ENCODE results near the gene SLC9B1.
"Not testable (repeated sequence)": the region's sequence is repeated elsewhere in the genome, so short reads cannot be mapped to it uniquely, and the experiment has no call there.

SLC9B1 gene

GRCh38 chr4:102878349-102878748 lies 141.2 kb downstream of the SLC9B1 start:
- not testable (repeated sequence) for DNase-seq (ENCODE audit: low read depth in 2 of 2)

GRCh38 chr4:102877477-102878106 lies 141.9 kb downstream of the SLC9B1 start:
- DNase-seq (ENCODE audit: low read depth in 2 of 2): not testable (repeated sequence)

GRCh38 chr4:102871772-102872171 lies 147.7 kb downstream of the SLC9B1 start:
- no peak for DNase-seq (ENCODE audit: low read depth in 2 of 2)

- DNase-seq (ENCODE audit: low read depth in 2 of 2): peak in 1 of 2 donors; percentile 10
Observed at GRCh38 chr4:102869569-102870197, 149.8 kb downstream of the SLC9B1 start.

- peak; percentile 82 to 84 for DNase-seq (ENCODE audit: low read depth in 2 of 2)
Observed at GRCh38 chr4:102868781-102869568, 150.5 kb downstream of the SLC9B1 start, which contains the start of gene CISD2. Gene CISD2 (plus strand): TSS chr4:102868992. CDS start chr4:102869085, 93 bp downstream.

GRCh38 chr4:102868153-102868780 lies 151.2 kb downstream of the SLC9B1 start:
- peak in 1 of 2 donors; percentile 16 for DNase-seq (ENCODE audit: low read depth in 2 of 2)

GRCh38 chr4:102867278-102868152 lies 152.0 kb downstream of the SLC9B1 start:
- no peak for DNase-seq (ENCODE audit: low read depth in 2 of 2)

GRCh38 chr4:102865327-102865726 lies 154.2 kb downstream of the SLC9B1 start:
- DNase-seq (ENCODE audit: low read depth in 2 of 2): not testable (repeated sequence)

- DNase-seq (ENCODE audit: low read depth in 2 of 2): no peak
Observed at GRCh38 chr4:102862747-102863146, 156.8 kb downstream of the SLC9B1 start.

- no peak for DNase-seq (ENCODE audit: low read depth in 2 of 2)
Observed at GRCh38 chr4:102862016-102862415, 157.5 kb downstream of the SLC9B1 start.

GRCh38 chr4:102860611-102861324 lies 158.7 kb downstream of the SLC9B1 start:
- no peak for DNase-seq (ENCODE audit: low read depth in 2 of 2)

- no peak for DNase-seq (ENCODE audit: low read depth in 2 of 2)
Observed at GRCh38 chr4:102858828-102859464, 160.6 kb downstream of the SLC9B1 start.
